NCI-H187 (cell line): Measurements from ENCODE around the gene MCOLN2.

Source experiments
- DNase-seq, 2 experiments: peaks; one replicate each; lab custom pipeline; 2025; lab: John Stamatoyannopoulos, UW

MCOLN2 gene

GRCh38 chr1:84985365-84985764 is 11.5 kb downstream of the MCOLN2 start:
- DNase-seq, result no peak

DNA sequence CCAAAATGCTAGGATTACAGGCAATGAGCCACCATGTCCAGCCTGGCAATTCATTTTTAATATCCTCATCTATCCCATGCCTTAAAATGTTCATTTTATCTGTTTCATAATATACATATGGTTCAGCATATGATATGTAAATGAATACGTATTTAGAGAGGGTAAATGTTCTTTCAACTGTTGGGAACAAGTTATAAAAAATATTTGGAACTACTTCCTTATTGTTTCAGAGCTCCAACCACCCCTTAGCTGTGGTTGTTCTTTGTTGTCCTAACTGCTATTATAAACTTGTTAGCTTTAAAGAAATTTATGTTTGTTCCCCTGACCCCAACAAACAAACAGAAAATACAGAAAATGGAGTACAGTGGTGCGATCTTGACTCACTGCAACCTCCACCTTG is 14.5 kb downstream of the MCOLN2 start:
- DNase-seq, result no peak

- no peak for DNase-seq
These were observed 21.9 kb downstream of the MCOLN2 start for GRCh38 chr1:84975035-84975434.

DNA sequence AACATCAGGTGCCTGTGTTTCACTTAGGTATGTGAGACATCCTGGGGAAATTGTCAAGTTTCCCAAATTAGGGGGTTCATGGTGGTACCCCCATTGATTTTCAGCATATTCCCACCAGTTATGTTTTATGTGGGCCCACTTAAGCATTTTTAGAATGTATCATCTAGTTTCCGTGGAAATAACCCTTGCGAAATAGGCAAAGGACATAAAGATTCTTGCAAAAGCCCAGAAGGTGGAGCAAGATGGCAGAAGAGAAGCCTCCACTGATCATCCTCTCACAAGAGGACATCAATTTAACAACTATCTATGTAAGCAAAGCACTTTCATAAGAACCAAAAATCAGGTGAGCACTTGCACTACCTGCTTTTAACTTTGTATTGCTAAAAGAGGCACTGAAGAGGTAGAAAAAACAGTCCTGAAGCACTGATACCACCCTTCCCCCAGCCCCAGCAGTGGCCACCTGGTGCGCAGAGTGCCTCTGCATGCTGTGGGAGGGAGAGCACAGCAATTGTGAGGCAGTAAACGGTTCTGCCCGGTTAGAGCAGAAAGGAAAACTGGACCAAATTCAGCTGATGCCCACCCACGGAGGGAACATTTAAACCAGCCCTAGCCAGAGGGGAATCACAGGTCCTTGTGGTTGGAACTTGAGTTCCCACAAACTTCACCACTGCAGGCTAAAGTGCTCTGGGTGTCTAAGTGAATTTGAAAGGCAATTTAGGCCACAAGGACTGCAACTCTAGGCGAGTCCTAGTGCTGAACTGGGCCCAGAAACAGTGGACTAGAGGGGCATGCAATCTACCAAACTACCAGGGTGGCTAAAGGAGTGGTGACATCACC is 23.2 kb downstream of the MCOLN2 start:
- DNase-seq, result peak; percentile 46 to 78

DNA sequence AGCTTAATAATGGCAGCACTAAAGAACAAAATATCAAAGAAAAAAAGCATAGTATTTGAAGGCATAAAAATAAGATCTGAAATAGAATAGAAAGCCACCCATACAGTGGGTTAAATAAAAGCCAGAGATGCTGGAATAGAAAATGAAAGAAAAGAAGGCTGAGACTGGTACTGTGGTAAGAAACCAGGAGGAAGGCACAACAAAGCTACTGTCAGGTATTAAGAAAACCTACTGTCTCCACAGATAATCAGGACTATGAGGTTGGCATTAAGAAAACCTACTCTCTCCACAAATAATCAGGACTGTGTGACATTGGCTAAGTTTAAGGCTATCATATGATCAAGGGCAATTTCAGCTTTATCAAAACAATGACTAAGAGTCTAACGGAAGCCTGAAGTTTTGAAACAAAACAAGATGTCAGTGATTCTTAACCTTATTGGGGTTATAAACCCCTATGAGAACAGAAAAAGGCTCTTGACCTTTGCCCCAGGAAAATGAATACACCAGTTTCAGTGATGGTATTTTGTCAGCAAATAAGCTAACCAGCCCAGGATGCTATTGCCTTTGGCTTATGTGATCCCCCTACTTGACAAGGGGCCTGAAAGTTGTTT is 24.4 kb downstream of the MCOLN2 start:
- DNase-seq, result no peak

DNA sequence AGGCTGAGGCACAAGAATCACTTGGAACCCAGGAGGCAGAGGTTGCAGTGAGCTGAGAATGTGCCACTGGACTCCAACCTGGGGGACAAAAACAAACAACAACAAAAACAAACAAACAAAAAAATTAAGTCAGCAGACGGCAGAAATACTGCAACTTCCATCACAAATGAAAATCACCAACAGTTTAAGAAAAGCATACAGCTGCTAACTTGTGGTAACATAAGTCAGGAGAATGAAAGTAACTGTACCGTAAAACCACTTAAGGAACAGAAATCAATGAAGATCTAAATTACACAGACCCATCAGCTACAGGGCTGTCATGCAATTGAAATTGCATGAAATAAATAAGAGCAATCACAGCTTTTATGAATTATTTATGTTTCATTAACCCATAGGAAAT is 25.0 kb downstream of the MCOLN2 start:
- no peak for DNase-seq

DNA sequence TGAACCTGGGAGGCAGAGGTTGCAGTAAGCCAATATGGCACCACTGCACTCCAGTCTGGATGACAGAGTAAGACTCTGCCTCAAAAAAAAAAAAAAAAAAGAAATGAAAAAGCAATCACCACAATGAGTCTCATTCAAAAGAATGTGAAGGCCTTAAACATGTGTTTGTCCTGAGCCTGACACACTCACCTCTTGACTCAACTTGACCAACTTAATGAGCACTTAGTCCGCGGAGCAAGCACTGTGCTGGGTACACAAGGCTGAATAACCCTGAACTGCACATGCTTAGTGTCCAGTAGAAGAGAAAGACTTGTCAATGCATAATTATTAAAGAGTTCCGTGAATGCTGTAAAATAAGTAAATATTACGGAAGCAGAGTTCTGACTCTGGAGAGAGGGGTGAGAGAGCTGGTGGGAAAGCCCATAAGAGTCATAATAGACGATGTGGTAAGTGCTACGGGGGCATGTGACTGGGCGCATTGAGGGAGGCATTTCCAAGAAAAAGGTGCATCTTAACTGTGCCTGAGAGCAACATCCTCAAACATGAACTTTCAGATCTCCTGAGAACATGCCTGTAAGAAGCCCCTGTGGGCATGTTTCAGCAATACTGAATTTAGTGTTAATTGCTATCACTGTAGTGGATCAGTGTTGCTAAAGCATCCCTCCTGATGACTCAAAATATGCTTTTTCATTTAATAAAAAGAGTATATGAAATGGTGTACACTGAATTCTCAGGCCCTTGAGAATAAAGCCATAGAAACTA is 27.2 kb downstream of the MCOLN2 start:
- no peak for DNase-seq

GRCh38 chr1:84968865-84969264 is 28.0 kb downstream of the MCOLN2 start:
- no peak for DNase-seq

DNA sequence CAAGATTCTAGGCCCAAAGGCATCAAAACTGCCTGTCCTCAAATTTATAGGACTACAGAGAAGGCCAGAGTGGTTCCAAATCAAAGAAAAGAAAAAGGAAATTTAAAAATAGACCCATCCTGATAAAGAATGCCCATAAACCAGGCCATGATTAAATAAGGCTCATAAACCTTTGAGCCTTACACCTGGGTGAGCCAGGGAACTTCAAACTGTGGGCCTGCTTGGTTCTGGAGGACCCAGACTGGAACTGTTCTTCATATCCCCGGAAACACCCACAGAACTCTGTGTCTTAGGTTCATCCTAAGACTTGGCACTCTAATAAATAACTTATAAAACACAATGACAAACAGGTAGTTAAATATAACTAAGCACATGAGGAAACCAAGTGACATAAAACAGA is 28.8 kb downstream of the MCOLN2 start:
- no peak for DNase-seq

DNA sequence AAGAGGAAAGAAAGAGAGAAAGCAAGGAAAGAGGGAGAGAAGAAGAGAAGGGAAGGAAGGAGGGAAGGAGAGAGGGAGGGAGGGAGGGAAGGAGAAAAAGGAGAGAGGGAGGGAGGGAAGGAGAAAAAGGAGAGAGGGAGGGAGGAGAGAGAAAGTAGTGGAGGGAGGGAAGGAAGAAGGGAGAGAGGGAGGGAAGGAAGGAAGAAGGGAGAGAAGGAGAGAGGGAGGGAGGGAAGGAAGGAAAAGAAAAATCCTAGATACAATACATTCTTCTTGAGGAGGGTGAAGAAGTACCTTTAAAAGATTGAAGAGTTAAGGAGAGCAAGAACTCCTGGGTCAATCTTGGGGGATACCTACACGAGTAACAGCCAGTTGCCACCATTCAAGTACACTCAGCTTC is 29.2 kb downstream of the MCOLN2 start:
- no peak for DNase-seq

- DNase-seq, result no peak
These were observed 33.9 kb downstream of the MCOLN2 start for GRCh38 chr1:84963021-84963420.

GRCh38 chr1:84961316-84961715 is 35.6 kb downstream of the MCOLN2 start:
- no peak for DNase-seq

DNA sequence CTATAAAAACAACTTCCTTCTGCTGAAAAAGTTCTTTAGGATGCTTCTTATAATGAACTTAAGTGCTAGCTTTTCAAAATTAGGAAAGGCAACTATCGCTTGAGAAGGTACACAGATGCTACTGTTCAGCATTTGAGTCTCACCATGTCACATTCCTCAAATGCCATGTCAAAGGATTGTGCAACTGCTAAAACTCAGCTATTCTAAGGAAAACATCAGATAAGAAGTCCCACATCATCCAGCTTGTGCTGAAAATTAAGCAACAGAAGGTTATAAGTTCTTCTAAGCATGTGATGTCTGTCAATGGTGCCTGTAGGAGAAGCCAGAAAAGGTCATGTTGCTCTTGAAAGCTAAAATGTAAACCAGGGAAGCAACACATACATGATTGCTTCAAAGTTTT is 36.5 kb downstream of the MCOLN2 start:
- no peak for DNase-seq

DNA sequence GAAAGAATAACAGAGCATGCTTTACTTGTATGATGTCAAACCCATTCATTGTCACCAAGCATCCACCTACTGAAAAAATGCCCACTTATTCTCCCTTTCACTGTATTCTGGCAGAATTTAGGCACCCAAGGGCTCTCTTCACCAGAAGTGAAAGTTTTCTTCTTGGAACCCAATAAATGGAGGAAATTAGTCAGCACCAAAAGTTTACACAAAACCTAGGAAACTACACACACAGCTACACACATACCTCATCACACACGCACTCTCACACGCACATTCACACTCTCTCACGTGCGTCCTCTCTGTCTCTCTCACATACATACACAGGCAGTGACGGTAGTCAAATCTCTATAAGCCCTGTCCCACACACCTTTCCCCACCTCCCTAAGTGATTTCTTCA is 37.6 kb downstream of the MCOLN2 start:
- no peak for DNase-seq

- no peak for DNase-seq
These were observed 38.9 kb downstream of the MCOLN2 start for GRCh38 chr1:84957966-84958365.

DNA sequence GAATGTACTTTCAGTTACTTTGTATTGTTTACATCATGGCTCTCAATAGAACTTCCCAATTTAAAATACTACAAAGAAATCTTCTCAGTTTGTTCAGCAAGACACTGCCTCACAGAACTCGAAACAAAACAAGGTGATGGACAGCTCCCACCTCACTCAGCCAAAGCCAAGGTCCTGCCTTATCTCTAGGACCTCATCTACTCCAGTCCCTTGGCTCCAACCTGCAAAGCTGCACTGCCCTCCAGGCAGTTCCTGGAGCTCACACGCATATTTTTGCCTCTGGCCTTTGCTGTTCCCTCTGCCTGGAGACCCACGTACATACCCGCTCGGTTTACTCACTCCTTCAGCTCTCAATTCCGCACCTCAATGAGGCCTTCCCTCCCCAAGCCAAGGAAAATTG is 40.3 kb downstream of the MCOLN2 start:
- DNase-seq, result no peak

- DNase-seq, result no peak
These were observed 40.8 kb downstream of the MCOLN2 start for GRCh38 chr1:84956097-84956496.

- DNase-seq, result no peak
These were observed 47.2 kb downstream of the MCOLN2 start for GRCh38 chr1:84949664-84950063.

- no peak for DNase-seq
These were observed 49.1 kb downstream of the MCOLN2 start for GRCh38 chr1:84947536-84948410.

DNA sequence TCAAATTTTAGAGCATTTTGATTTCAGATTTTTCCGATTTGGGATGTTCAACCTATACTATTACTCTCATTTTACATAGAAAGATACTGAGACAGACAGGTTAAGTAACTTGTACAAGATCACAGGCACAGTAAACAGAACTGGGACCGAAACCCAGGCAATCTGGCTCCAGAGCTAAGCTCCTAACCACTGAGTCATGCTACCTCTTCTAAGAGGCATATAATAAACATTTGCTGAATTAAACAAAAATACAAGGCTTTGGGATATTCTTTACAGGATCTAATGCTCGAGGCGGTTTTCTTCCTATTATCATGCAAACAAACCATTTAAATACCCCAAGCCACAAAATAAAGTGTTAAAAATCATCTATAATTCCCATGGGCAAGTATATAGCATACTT is 50.3 kb downstream of the MCOLN2 start:
- DNase-seq, result no peak

GRCh38 chr1:84944767-84945486 is 52.0 kb downstream of the MCOLN2 start:
- DNase-seq, result peak; percentile 69 to 73
